B cell (primary cell): ENCODE results near the gene PSMC3IP. TPM values are rescaled to one million over a fixed set of nuclear protein-coding genes. Genes with fewer than 3 reads are reported as not detected.

Source experiments
- ATAC-seq: fragments of 200-7000 bp; cut with Tn5 transposase; one replicate; pipeline ENCODE4 v1.10.0; 2021; ENCODE audit warnings: low read depth, mild to moderate bottlenecking, moderate number of reproducible peaks, moderate library complexity
- CTCF ChIA-PET: fragments of 350-600 bp; sonication (Branson Sonifier 250); formaldehyde crosslinking; loops from one replicate; lab custom pipeline; 2021; ENCODE audit warnings: antibody characterized with exemption, inconsistent platforms; lab: Charles Lee
- POLR2A ChIA-PET: fragments of 350-600 bp; sonication (Branson Sonifier 250); formaldehyde crosslinking; loops from one replicate; lab custom pipeline; 2021; ENCODE audit warnings: antibody characterized with exemption; lab: Charles Lee
- DNase-seq: peaks from one replicate; pipeline ENCODE4 v3.0.0; 2013
- H2AFZ ChIP-seq: 2 replicates; pipeline ENCODE4 v1.6.1; 2012; ENCODE audit warnings: mild to moderate bottlenecking, low read depth, low read length; ENCODE audit not compliant: insufficient read depth, poor library complexity, severe bottlenecking
- H3K27ac ChIP-seq, 2 donors: 1 replicate in 1 of 2; 2 replicates in 1 of 2; pipeline ENCODE4 v1.5.1; 2012 to 2013; ENCODE audit warnings: low read length in 2 of 2, mild to moderate bottlenecking in 2 of 2, moderate library complexity in 1 of 2
- H3K27me3 ChIP-seq, 4 experiments: fragments of 200-600 bp in 1 of 4; sonication (generic) in 1 of 4; replicated peaks in 1 of 4; 1 replicate in 2 of 4; 2 replicates in 2 of 4; pipeline versions ENCODE4 v1.6.1 to v1.7.0; 2013 to 2016; ENCODE audit warnings: low read length in 3 of 4, mild to moderate bottlenecking in 2 of 4, mixed read lengths in 1 of 4, moderate library complexity in 1 of 4; ENCODE audit not compliant: insufficient read depth in 4 of 4, control insufficient read depth in 3 of 4; ENCODE audit errors: control extremely low read depth in 1 of 4
- H3K36me3 ChIP-seq, 2 experiments: replicated peaks in 1 of 2; 1 replicate in 1 of 2; 2 replicates in 1 of 2; pipeline versions ENCODE4 v1.6.1 to v1.7.1; 2013; ENCODE audit warnings: low read length in 1 of 2; ENCODE audit not compliant: insufficient read depth in 2 of 2, control insufficient read depth in 1 of 2; ENCODE audit errors: control extremely low read depth in 1 of 2, extremely low read depth in 1 of 2
- H3K4me1 ChIP-seq, 2 donors: fragments of 200-600 bp in 1 of 2; sonication (generic) in 1 of 2; 1 replicate in 1 of 2; 2 replicates in 1 of 2; pipeline versions ENCODE4 v1.5.1 to v1.6.1; 2013 to 2017; ENCODE audit warnings: low read length in 2 of 2; ENCODE audit not compliant: control insufficient read depth in 2 of 2, insufficient read depth in 2 of 2
- H3K4me2 ChIP-seq: replicated peaks from 2 replicates; pipeline ENCODE3; 2012; ENCODE audit warnings: mild to moderate bottlenecking, low read depth, low read length; ENCODE audit not compliant: poor library complexity, severe bottlenecking
- H3K4me3 ChIP-seq, 5 experiments: fragments of 200-600 bp in 1 of 5; sonication (generic) in 1 of 5; 1 replicate in 3 of 5; 2 replicates in 2 of 5; pipeline versions ENCODE4 v1.5.1 to v1.7.0; 2011 to 2016; ENCODE audit warnings: low read length in 4 of 5, mild to moderate bottlenecking in 4 of 5, low read depth in 2 of 5, control low read depth in 1 of 5, moderate library complexity in 1 of 5; ENCODE audit not compliant: insufficient read depth in 1 of 5; ENCODE audit errors: control extremely low read depth in 1 of 5, extremely low read depth in 1 of 5
- H3K79me2 ChIP-seq: fragments of 200-600 bp; sonication (generic); one replicate; pipeline ENCODE4 v1.6.0; 2016; ENCODE audit warnings: low read length; ENCODE audit not compliant: control insufficient read depth, insufficient read depth
- H3K9ac ChIP-seq: fragments of 200-600 bp; sonication (generic); 2 replicates; pipeline ENCODE4 v1.6.1; 2017; ENCODE audit warnings: mild to moderate bottlenecking, low read length, moderate library complexity
- H3K9me3 ChIP-seq, 3 donors: one replicate each; pipeline versions ENCODE4 v1.6.1 to v1.7.1; 2013; ENCODE audit warnings: low read length in 2 of 3; ENCODE audit not compliant: control insufficient read depth in 2 of 3, insufficient read depth in 1 of 3; ENCODE audit errors: control extremely low read depth in 1 of 3
- H4K20me1 ChIP-seq: 2 replicates; pipeline ENCODE4 v1.6.0; 2012; ENCODE audit warnings: mild to moderate bottlenecking, low read length; ENCODE audit not compliant: insufficient read depth, control insufficient read depth, poor library complexity, severe bottlenecking
- H3K27ac Mint-ChIP-seq: one replicate; pipeline ENCODE4 v1.8.0; 2021; ENCODE audit warnings: mixed read lengths
- H3K27me3 Mint-ChIP-seq: one replicate; pipeline ENCODE4 v1.8.0; 2021; ENCODE audit warnings: mixed read lengths
- H3K4me1 Mint-ChIP-seq: one replicate; pipeline ENCODE4 v1.8.0; 2021; ENCODE audit warnings: mixed read lengths
- H3K4me3 Mint-ChIP-seq: one replicate; pipeline ENCODE4 v1.8.0; 2021; ENCODE audit warnings: mixed read lengths
- H3K9me3 Mint-ChIP-seq: one replicate; pipeline ENCODE4 v1.8.0; 2022; ENCODE audit warnings: mixed read lengths; ENCODE audit not compliant: insufficient read depth
- CTCF ChIP-seq: fragments of 200-600 bp; IDR thresholded peaks from one replicate; pipeline ENCODE4 v1.8.0; 2022; ENCODE audit warnings: antibody characterized with exemption, mild to moderate bottlenecking
- EZH2 ChIP-seq: IDR thresholded peaks from 2 replicates; pipeline ENCODE4 v1.6.1; 2012; ENCODE audit warnings: borderline replicate concordance, low read depth, mild to moderate bottlenecking, moderate library complexity, low read length; ENCODE audit not compliant: insufficient read depth, poor library complexity, severe bottlenecking
- WGBS: methylation state at CpG from one replicate; pipeline ENCODE4 v1.1.5; 2013; ENCODE audit warnings: missing lambda C conversion rate; ENCODE audit not compliant: insufficient coverage; 5-methylcytosine and 5-hydroxymethylcytosine counted together
- intact Hi-C: fragments of 100-400 bp; cut with micrococcal nuclease; formaldehyde crosslinking; loops from one replicate; pipeline ENCODE4 v1.10.0; 2022
- polyA plus RNA-seq: library from polyadenylated mRNA; depleted of rRNA; stranded (reverse); fragments of >200 nt; gene quantifications from 2 replicates; pipeline ENCODE4 v1.2.3, GENCODE V29; 2012
- total RNA-seq, 2 donors: library from RNA; stranded (reverse); fragments of 120-200 nt in 1 of 2; gene quantifications; 1 replicate in 1 of 2; 2 replicates in 1 of 2; pipeline versions ENCODE4 v1.2.3 to v1.2.4, GENCODE V29; 2013 to 2022

Gene PSMC3IP
- total and polyA plus RNA-seq, 2 donors (not counting 1 experiment from before 2014, with no cell fraction given), result 2.8 to 10.4 TPM

- Histone ChIP-seq H3K36me3 (peaks cover 12 to 88% of the 10 kb centered on the region in 2 experiments), H3K4me3 (peak overlapping the region in 1 of 5 experiments; percentile 15), H4K20me1 (peaks cover 33% of the 10 kb centered on the region), H3K4me2 (peak overlapping the region; percentile 35), H3K79me2 (peaks cover 4% of the 10 kb centered on the region), H3K27ac (peak overlapping the region; percentile 24 to 65), H3K4me1 (peaks cover 16 to 31% of the 10 kb centered on the region in 2 donors), H2AFZ (no peak overlapping the region), H3K27me3 (no peaks in the 10 kb centered on the region), H3K9me3 (no peaks in the 10 kb centered on the region), H3K9ac (no peak overlapping the region)
- intact Hi-C loops, result no loop called here
- TF ChIP-seq EZH2, result no peak
- no peak for TF ChIP-seq CTCF
- Mint-ChIP-seq H3K9me3 (no peaks in the 10 kb centered on the region), H3K27me3 (no peaks in the 10 kb centered on the region), H3K27ac (peak overlapping the region; percentile 95), H3K4me3 (peak overlapping the region; percentile 76), H3K4me1 (peaks cover 36% of the 10 kb centered on the region)
- POLR2A ChIA-PET, result interaction anchor here (0.6 kb wide), 2 partner anchors 15 to 112 kb away, joined by 3 to 4 read pairs; no protein-coding TSS in a partner anchor
- CTCF ChIA-PET, result interaction anchor here (0.8 to 2.1 kb wide), 6 partner anchors 8 to 93 kb away, joined by 3 to 13 read pairs (median 3); partner anchors contain the start of gene PSMC3IP
- WGBS, result 88% methylated on average over 1 of the region's 7 CpGs
- peak; percentile 51 for ATAC-seq
- DNase-seq, result peak; percentile 50
Measured at GRCh38 chr17:42586514-42587230, 9.1 kb upstream of the PSMC3IP start.

- intact Hi-C loops, result no loop called here
- H3K4me3 Mint-ChIP-seq, result no peak overlapping the region
- Histone ChIP-seq H3K4me3 (no peak overlapping the region), H3K4me1 (peaks cover 16 to 31% of the 10 kb centered on the region in 2 donors), H3K79me2 (peaks cover under 1% of the 10 kb centered on the region), H3K4me2 (no peak overlapping the region), H3K27me3 (no peaks in the 10 kb centered on the region), H2AFZ (no peak overlapping the region), H4K20me1 (peaks cover 20% of the 10 kb centered on the region), H3K9ac (no peak overlapping the region), H3K27ac (peak overlapping the region in 1 of 2 donors; percentile 1), H3K36me3 (peaks cover 14 to 90% of the 10 kb centered on the region in 2 experiments), H3K9me3 (no peaks in the 10 kb centered on the region)
- DNase-seq, result no peak
- 67% methylated on average over 1 of the region's 1 CpG for WGBS
- H3K27me3 Mint-ChIP-seq, result no peaks in the 10 kb centered on the region
- TF ChIP-seq CTCF (no peak), EZH2 (no peak)
- H3K4me1 Mint-ChIP-seq, result peaks cover 36% of the 10 kb centered on the region
- no peak for ATAC-seq
- H3K9me3 Mint-ChIP-seq, result no peaks in the 10 kb centered on the region
- CTCF ChIA-PET, result interaction anchor here (1.0 kb wide), 1 partner anchor 24 kb away, joined by 4 read pairs; the partner anchor contains the start of gene TUBG1
- peak overlapping the region; percentile 53 for H3K27ac Mint-ChIP-seq
- POLR2A ChIA-PET, result no interaction called here
Measured at GRCh38 chr17:42585353-42585752, 7.8 kb upstream of the PSMC3IP start.
